ENCODE data around the gene PRPF19. TPM values are rescaled to one million over a fixed set of nuclear protein-coding genes. Genes with fewer than 3 reads are reported as not detected.

The PRPF19 gene
- total and polyA plus RNA-seq, 2 of the 13 experiments (the other 11 are each of a cell fraction or from before 2014, with no cell fraction given) = 27.4 to 91.1 TPM

GRCh38 chr11:60913793-60914632 lies 7.6 kb upstream of the PRPF19 start, which contains the start of gene TMEM109 (continued):
- TF ChIP-seq ZNF318 (CRISPR knock-in tag; IDR thresholded peaks at IDR 0.05) (no peak), ZSCAN20 (CRISPR knock-in tag; IDR thresholded peaks at IDR 0.05; ENCODE audit: borderline replicate concordance) (0 out of 2 replicates have a peak, but pooled peaks have one; percentile 30), IRX3 (CRISPR knock-in tag; IDR thresholded peaks at IDR 0.05; ENCODE audit: borderline replicate concordance, low read depth) (no peak), ZNF274 (CRISPR knock-in tag; IDR thresholded peaks at IDR 0.05) (peak; percentile 90), ZFP37 (CRISPR knock-in tag; IDR thresholded peaks at IDR 0.05; ENCODE audit: borderline replicate concordance) (no peak), PHF8 (CRISPR knock-in tag; IDR thresholded peaks at IDR 0.05) (no peak), KMT2A (CRISPR knock-in tag; IDR thresholded peaks at IDR 0.05) (no peak), ZNF160 (CRISPR knock-in tag; IDR thresholded peaks at IDR 0.05) (no peak), ZFX (CRISPR knock-in tag; IDR thresholded peaks at IDR 0.05; ENCODE audit: low read depth) (peak; percentile 73), ZNF44 (CRISPR knock-in tag; IDR thresholded peaks at IDR 0.05) (no peak), HBP1 (CRISPR knock-in tag; IDR thresholded peaks at IDR 0.05; ENCODE audit: low read depth) (no peak), REXO4 (CRISPR knock-in tag; IDR thresholded peaks at IDR 0.05; ENCODE audit: borderline replicate concordance) (no peak), ATF7-NPFF (CRISPR knock-in tag; IDR thresholded peaks at IDR 0.05; ENCODE audit: low read depth) (no peak), HOXA3 (CRISPR knock-in tag; IDR thresholded peaks at IDR 0.05) (peak; percentile 54; the same call in 1 of the 2 replicates), RXRA (CRISPR knock-in tag; IDR thresholded peaks at IDR 0.05) (no peak; the same call in 1 of the 2 replicates), SMAD9 (CRISPR knock-in tag; IDR thresholded peaks at IDR 0.05) (peak; percentile 88), ZNF501 (CRISPR knock-in tag; IDR thresholded peaks at IDR 0.05) (peak; percentile 63), ZNF784 (CRISPR knock-in tag; IDR thresholded peaks at IDR 0.05; ENCODE audit: borderline replicate concordance) (0 out of 2 replicates have a peak, but pooled peaks have one; percentile 58), CBX5 (CRISPR knock-in tag; IDR thresholded peaks at IDR 0.05; ENCODE audit: borderline replicate concordance) (no peak; the same call in 1 of the 2 replicates), FOXO1 (CRISPR knock-in tag; IDR thresholded peaks at IDR 0.05) (no peak)

All from HepG2 (cell line).